HT1080 (cell line): ENCODE measurements around the gene LRP1B. TPM values are rescaled to one million over a fixed set of nuclear protein-coding genes. Genes with fewer than 3 reads are reported as not detected.
"Not testable (repeated sequence)": the region's sequence is repeated elsewhere in the genome, so short reads cannot be mapped to it uniquely, and the experiment has no call there.

ENCODE experiments used
- DNase-seq: peaks from one replicate; pipeline ENCODE4 v3.0.0-alpha.2; 2015; ENCODE audit warnings: low read depth
- total RNA-seq: library from RNA; depleted of rRNA; stranded (reverse); fragments of >200 nt; shearing (Covaris generic); gene quantifications from 2 replicates; pipeline ENCODE4 v1.2.3, GENCODE V29; 2014

The LRP1B gene
- total RNA-seq, 1 experiment from 2014 or later, result 0.05 TPM

- DNase-seq, result peak; percentile 28
Measured at GRCh38 chr2:141041281-141041680, 1089.5 kb downstream of the LRP1B start.

- DNase-seq, result no peak
Measured at GRCh38 chr2:141038341-141038740, 1092.5 kb downstream of the LRP1B start.

DNA sequence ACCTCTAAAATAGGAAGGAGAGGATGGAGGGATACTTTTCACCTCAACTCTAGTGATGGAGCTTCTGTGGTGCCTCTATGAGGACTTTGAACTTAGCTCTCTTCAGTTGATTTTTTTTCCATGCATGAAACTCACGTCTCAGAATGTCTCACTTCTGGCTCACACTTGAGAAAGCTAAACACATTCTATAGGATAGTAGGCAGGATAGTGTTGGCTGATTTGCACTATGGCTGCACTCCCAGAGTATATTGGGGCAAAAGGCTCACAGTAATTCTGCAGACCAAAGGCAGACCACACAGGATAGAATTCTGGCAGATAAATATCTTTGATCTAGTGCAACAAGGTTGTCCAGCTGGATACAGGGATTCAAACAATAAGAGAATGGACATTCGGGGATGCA is 1093.5 kb downstream of the LRP1B start:
- DNase-seq, result no peak

- no peak for DNase-seq
Measured at GRCh38 chr2:141035846-141036420, 1094.9 kb downstream of the LRP1B start.

DNA sequence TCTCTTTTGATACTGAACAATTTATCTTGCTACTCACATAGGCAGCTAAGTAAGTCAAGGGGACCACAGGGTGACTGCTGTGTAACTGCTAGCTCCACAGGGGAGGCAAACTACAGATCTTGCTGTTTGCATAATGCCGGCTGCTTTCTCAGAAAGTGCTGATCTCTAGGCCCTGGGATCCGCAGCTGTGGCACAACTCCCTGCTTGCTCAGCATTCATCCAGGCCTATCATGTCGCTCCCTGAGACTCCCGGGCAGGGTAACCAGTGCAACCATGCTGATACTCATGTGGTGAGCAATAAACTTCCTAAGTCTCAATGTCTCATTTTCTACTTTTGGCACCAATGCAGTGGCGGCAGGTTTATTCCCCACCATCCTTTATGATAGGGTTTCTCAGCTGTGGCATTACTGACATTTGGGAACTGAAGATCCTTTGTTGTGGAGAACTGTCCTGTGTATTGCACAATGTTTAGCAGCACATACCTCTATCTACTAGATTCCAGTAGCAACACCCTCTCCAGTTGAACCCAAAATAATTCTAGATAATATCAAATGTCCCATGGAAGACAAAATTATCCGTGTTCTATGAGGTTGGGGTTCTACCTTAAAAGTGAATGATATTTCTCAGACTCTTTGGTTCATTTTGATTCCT is 1101.3 kb downstream of the LRP1B start:
- no peak for DNase-seq

GRCh38 chr2:141027221-141027620 is 1103.6 kb downstream of the LRP1B start:
- no peak for DNase-seq

DNA sequence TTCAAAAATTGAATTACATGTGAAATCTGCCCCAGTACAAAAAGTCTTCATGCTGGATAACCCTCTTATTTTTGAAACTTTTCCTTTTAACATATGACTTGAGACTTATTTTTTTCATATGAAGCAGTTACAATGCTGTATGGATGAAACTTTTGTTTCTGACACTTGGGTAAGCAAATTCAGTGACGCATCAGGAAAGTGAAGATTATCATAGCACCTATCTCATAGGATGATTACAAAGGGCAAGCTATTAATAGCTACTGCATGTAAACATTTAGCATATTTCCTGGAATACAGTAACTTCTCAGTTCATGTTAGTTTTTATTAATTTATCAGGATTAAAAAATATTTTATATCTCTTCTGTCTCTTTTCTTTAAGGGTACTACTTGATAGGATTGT is 1109.2 kb downstream of the LRP1B start:
- no peak for DNase-seq

- DNase-seq, result peak; percentile 81
Measured at GRCh38 chr2:141021109-141021508, 1109.7 kb downstream of the LRP1B start.

DNA sequence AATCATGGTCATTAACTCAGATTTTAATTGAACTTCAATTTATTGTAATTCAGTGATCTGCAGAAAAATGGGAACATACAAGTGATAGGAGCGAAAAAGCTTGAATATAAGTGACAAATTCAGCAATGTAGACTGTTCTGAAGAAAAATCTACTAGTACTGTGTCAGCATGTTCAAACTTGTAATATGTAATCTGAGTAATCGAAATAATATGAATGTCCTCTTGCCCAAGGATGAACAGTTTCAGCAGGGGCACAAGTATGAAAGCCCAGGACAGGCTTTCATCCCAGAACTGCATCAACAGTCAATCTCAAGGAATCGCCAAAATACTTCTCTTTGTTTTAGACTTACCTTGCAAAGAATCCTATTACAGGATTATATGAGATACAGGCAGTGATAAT is 1110.5 kb downstream of the LRP1B start:
- DNase-seq, result no peak

DNA sequence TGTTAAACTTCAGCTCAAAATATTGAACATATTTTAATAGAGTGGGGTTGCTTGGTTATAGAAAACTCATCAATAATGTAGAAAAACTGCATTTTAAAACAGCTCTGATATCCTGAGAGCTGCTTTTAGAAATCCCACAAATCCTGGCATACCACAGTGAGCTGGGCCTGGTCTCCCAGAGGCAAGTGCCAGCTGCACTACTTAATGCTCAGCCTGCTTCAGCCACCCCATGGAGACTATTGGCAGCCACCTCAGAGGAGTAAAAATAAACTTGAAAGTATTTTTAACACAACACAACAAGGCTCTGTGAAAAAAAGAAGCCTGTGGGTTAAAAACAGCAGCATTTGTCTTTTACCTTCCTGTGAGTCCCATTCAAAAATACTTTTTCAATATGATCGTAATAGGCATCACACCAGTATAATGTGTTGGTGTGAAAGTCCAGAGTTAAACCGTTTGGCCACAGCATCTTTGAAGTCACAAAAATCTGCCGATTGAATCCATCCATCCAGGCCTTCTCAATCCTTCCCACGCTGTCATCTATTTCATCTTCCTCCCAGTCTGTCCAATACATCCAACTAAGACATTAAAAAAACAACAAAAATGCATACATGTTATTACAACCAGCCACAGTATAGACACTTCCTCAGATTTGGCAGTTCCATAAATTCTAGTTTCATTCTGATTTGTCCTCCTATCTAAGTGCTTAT is 1115.3 kb downstream of the LRP1B start:
- no peak for DNase-seq

GRCh38 chr2:141003967-141004657 is 1126.7 kb downstream of the LRP1B start:
- DNase-seq, result no peak

- DNase-seq, result no peak
Measured at GRCh38 chr2:141001750-141002149, 1129.1 kb downstream of the LRP1B start.

GRCh38 chr2:140998577-140998976 is 1132.2 kb downstream of the LRP1B start:
- DNase-seq, result no peak

DNA sequence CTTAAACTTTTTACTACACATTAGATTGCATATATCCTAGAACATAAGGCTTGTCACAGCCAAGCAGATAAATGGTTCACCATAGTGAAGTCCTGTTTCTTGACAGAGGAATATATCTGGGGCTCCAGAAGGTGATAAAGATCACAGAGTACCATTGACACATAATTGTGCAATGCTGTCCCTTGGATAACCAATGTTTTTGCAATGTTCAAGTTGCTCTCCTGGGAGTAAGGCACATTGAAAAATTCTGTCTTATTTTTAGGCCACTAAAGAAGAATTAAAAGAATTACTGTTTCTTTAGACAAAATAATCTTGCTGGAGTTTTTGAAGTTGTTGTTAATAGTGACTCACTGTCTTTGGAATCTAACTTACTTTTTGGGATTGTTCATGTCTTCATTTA is 1132.8 kb downstream of the LRP1B start:
- no peak for DNase-seq

- DNase-seq, result no peak
Measured at GRCh38 chr2:140994856-140995255, 1136.0 kb downstream of the LRP1B start.

- peak; percentile 50 for DNase-seq
Measured at GRCh38 chr2:140990416-140990815, 1140.4 kb downstream of the LRP1B start.

DNA sequence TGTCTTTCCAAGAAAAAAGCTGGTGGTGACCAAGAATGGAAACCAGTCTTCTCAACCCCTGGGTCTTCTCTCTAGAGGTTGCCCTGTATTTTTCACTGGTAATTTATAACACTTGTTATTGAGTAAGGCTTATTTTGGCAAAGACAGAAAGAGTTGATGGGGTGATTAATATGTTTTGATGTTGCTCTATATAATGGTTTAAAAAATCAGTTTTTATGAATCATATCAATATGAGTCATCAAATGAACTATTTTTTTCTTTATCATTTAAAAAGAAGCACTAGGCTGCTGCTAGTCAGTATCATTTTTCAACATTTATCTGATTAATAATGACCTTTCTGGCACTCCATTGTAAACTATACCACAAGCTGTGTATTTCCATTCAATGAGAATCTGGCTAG is 1142.2 kb downstream of the LRP1B start:
- no peak for DNase-seq

DNA sequence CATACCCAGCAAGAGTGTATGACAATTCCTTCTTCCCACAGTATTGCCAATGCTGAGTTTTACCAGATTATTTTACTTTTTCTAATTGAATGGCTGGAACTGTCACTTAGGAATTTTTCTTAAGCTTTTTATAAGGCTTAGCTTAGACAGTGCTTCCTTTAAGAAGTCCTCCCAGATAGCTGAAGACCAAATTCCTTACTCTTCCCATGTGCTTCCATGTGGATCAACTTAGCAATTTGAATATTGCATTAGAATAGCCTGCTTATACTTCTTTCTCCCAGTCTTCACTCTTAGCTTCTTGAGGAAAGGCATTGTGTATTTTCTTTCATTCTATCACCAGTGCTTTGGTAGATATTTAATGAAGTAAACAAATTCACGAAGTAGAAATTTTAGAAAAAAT is 1144.4 kb downstream of the LRP1B start:
- DNase-seq, result no peak

- DNase-seq, result peak; percentile 78
Measured at GRCh38 chr2:140975237-140975636, 1155.6 kb downstream of the LRP1B start.

DNA sequence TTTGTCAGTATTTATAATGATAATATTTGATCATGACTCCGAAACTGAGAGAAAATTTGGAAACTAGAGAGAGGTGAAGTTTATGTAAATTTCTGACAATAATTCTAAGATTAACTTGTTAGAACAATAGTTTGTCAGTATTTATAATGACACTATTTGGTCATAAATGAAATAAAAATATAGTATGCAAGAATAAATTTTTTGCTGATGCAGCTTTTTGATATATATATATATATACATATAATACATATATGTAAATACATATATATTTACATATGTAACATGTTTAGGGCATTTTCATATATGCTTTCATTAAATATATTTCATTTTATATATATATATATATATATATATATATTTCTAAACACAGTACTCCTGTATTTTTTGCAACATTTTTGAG is 1158.1 kb downstream of the LRP1B start:
- no peak for DNase-seq

GRCh38 chr2:140964324-140964723 is 1166.5 kb downstream of the LRP1B start:
- not testable (repeated sequence) for DNase-seq

DNA sequence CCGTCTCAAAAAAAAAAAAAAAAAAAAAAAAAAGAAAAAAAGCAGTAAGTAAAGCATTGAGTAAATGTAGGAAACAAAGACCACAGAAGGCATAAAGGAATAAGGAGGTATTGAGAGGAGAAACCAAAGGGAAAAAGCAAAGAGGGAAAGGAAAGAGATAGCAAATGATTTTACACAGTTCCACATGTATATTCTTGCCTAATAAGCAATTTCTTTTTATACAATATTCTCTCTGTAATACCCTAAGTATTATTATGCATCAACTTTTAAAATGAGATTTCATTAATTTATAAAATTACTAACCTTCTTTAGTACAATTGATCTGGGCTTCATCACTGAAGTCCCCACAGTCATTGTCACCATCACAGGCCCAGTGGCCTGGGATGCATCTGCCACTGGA is 1180.9 kb downstream of the LRP1B start:
- no peak for DNase-seq
